Stomach (tissue), 4 donors: ENCODE data around the gene ESYT2.

ENCODE experiments used
- CTCF ChIP-seq, 7 experiments: fragments of 450-650 bp in 4 of 7; fragments of 200-600 bp in 3 of 7; sonication (generic) in 3 of 7; IDR thresholded peaks; one replicate each; pipeline ENCODE4 v1.5.1; 2016 to 2019; ENCODE audit warnings: antibody characterized with exemption in 7 of 7, control low read depth in 2 of 7, mild to moderate bottlenecking in 1 of 7
- EP300 ChIP-seq: sonication (generic); formaldehyde crosslinking; IDR thresholded peaks from one replicate; pipeline ENCODE4 v1.6.1; 2017; ENCODE audit warnings: antibody characterized with exemption

GRCh38 chr7:158682456-158682855, 146.9 kb downstream of the ESYT2 start:
- TF ChIP-seq EP300 (no peak), CTCF (IDR thresholded peaks at IDR 0.05) (no peak)
